Esophagus muscularis mucosa (tissue), 4 donors: ENCODE data around the gene MYL5. TPM values are rescaled to one million over a fixed set of nuclear protein-coding genes. Genes with fewer than 3 reads are reported as not detected.

Experiments
- DNase-seq: peaks from one replicate; pipeline ENCODE4 v3.0.0-alpha.2; 2017; ENCODE audit errors: extremely low spot score
- H3K27ac ChIP-seq, 4 donors: fragments of 200-600 bp; sonication (generic); replicated peaks in 1 of 4; 1 replicate in 3 of 4; 2 replicates in 1 of 4; pipeline ENCODE4 v1.5.1; 2016 to 2019; ENCODE audit warnings: mild to moderate bottlenecking in 1 of 4
- H3K27me3 ChIP-seq, 4 donors: fragments of 200-600 bp; sonication (generic); one replicate each; pipeline versions ENCODE4 v1.5.1 to v1.6.0; 2016 to 2019
- H3K36me3 ChIP-seq, 4 donors: fragments of 200-600 bp; sonication (generic); one replicate each; pipeline ENCODE4 v1.5.1; 2016 to 2019
- H3K4me1 ChIP-seq, 4 donors: fragments of 200-600 bp; sonication (generic); one replicate each; pipeline ENCODE4 v1.5.1; 2016 to 2019
- H3K4me3 ChIP-seq, 4 donors: fragments of 200-600 bp; sonication (generic); 1 replicate in 2 of 4; 2 replicates in 2 of 4; pipeline ENCODE4 v1.5.1; 2016 to 2019; ENCODE audit warnings: mild to moderate bottlenecking in 4 of 4, moderate library complexity in 1 of 4
- H3K9me3 ChIP-seq, 4 donors: fragments of 200-600 bp; sonication (generic); 1 replicate in 3 of 4; 2 replicates in 1 of 4; pipeline ENCODE4 v1.5.1; 2016 to 2019
- CTCF ChIP-seq, 3 experiments: fragments of 200-600 bp in 2 of 3; fragments of 450-650 bp in 1 of 3; sonication (generic) in 2 of 3; IDR thresholded peaks; one replicate each; pipeline ENCODE4 v1.5.1; 2017 to 2019; ENCODE audit warnings: antibody characterized with exemption in 3 of 3, mild to moderate bottlenecking in 2 of 3, moderate library complexity in 1 of 3
- EP300 ChIP-seq: sonication (generic); formaldehyde crosslinking; IDR thresholded peaks from one replicate; pipeline ENCODE4 v1.6.1; 2017; ENCODE audit warnings: antibody characterized with exemption
- POLR2A ChIP-seq: fragments of 450-650 bp; IDR thresholded peaks from one replicate; pipeline ENCODE4 v1.6.1; 2017; ENCODE audit warnings: antibody characterized with exemption, moderate library complexity, mild to moderate bottlenecking, low read depth
- POLR2AphosphoS5 ChIP-seq, 2 donors: sonication (generic); formaldehyde crosslinking; IDR thresholded peaks; one replicate each; pipeline ENCODE4 v1.6.1; 2017; ENCODE audit warnings: antibody characterized with exemption in 2 of 2
- WGBS: methylation state at CpG from one replicate; pipeline ENCODE4 v1.1.5; 2018; 5-methylcytosine and 5-hydroxymethylcytosine counted together
- intact Hi-C: fragments of 100-400 bp; cut with DNase I; formaldehyde crosslinking; loops from one replicate; pipeline ENCODE4 v1.15.1; 2023
- total RNA-seq, 4 donors: library from RNA; depleted of rRNA; stranded (reverse); fragments of >200 nt; gene quantifications; one replicate each; pipeline versions ENCODE4 v1.1.0 to v1.2.1, GENCODE V29; 2016

The MYL5 gene
- total RNA-seq, 4 donors from 2014 or later = 7.9 to 9.9 (median 9.6) TPM

DNA sequence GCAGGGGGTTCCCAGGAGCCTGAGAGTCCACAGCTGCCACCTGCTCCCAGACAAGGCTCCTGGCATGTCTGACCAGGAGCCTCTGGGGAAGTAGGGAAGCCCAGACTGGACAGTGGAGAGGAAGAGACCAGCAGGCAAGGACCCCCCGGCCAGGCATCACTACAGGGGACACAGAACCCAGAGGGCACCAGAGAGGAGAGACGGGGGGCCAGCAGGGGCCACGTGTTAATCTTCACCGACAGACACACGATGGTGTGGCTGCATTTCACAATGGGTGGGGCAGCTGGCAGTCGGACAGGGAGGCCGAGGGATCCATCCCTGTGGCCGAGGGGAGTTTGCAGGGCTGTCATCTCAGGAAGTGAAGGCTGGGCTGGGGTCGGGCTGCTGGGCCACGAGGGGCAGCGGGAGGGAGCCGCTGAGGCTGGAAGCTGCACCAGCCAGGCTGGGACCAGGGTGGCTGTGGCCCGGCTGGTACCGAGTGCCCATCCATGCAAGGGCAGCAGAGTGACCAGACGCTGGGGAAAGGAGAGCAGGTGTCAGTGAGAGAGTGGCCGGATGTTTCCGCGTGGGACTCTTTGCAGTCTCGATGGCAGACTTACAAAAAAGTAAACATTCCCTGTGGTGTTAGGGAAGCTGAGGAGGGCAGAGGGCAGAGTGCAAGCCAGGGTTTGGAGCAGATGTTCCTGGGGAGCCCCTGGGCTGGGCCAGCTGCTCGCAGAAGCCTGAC, 44.3 kb upstream of the MYL5 start:
- H3K9me3 ChIP-seq = peaks cover 0 to 3% (median 0%) of the 10 kb centered on the region in 4 donors
- intact Hi-C loops = no loop called here
- H3K27me3 ChIP-seq = peaks cover 0 to 51% (median 0%) of the 10 kb centered on the region in 4 donors
- no peak for DNase-seq
- no peaks in the 10 kb centered on the region for H3K36me3 ChIP-seq
- TF ChIP-seq POLR2AphosphoS5 (IDR thresholded peaks at IDR 0.05) (no peak), EP300 (no peak), POLR2A (no peak), CTCF (IDR thresholded peaks at IDR 0.05) (no peak)
- no peak overlapping the region for H3K27ac ChIP-seq
- no peak overlapping the region for H3K4me3 ChIP-seq
- no peaks in the 10 kb centered on the region for H3K4me1 ChIP-seq
- 40% methylated on average over 20 of the region's 20 CpGs for WGBS

GRCh38 chr4:630656-631055, 43.7 kb upstream of the MYL5 start:
- intact Hi-C loops = no loop called here
- Histone ChIP-seq H3K27me3 (peaks cover 0 to 51% (median 0%) of the 10 kb centered on the region in 4 donors), H3K27ac (no peak overlapping the region), H3K36me3 (no peaks in the 10 kb centered on the region), H3K4me3 (no peak overlapping the region), H3K4me1 (no peaks in the 10 kb centered on the region), H3K9me3 (peaks cover 0 to 3% (median 0%) of the 10 kb centered on the region in 4 donors)
- 61% methylated on average over 9 of the region's 9 CpGs for WGBS
- DNase-seq = no peak
- TF ChIP-seq EP300 (no peak), CTCF (IDR thresholded peaks at IDR 0.05) (no peak), POLR2AphosphoS5 (IDR thresholded peaks at IDR 0.05) (no peak), POLR2A (no peak)

GRCh38 chr4:632196-632790, 42.0 kb upstream of the MYL5 start:
- DNase-seq = no peak

DNA sequence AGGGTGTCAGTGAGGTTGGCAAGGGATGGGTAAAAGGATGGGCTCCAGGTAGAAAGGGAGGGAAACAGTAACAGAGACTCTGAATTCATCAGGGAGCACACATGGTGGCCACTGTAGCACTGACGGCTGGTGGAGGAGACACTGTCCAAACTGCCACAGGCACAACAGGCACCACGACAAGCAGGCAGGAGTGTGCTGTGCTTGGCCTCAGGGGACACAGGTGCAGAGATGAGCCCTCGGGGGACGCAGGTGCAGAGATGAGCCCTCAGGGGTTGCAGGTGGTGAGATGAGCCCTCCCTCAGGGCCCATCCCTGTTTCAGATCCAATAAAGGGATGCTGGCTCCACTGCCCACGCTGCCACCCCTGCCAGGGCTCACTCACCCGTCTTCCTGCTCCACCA, 41.4 kb upstream of the MYL5 start:
- Histone ChIP-seq H3K36me3 (no peaks in the 10 kb centered on the region), H3K27ac (no peak overlapping the region), H3K4me1 (no peaks in the 10 kb centered on the region), H3K4me3 (no peak overlapping the region), H3K27me3 (peaks cover 0 to 59% (median 0%) of the 10 kb centered on the region in 4 donors), H3K9me3 (peaks cover 0 to 3% (median 0%) of the 10 kb centered on the region in 4 donors)
- no peak for DNase-seq
- 92% methylated on average over 6 of the region's 6 CpGs for WGBS
- TF ChIP-seq POLR2AphosphoS5 (IDR thresholded peaks at IDR 0.05) (no peak), EP300 (no peak), CTCF (IDR thresholded peaks at IDR 0.05) (no peak), POLR2A (no peak)
- intact Hi-C loops = no loop called here

More at GRCh38 chr4:632196-632790, 42.0 kb upstream of the MYL5 start:
- intact Hi-C loops = no loop called here
- Histone ChIP-seq H3K9me3 (peaks cover 0 to 3% (median 0%) of the 10 kb centered on the region in 4 donors), H3K4me1 (no peaks in the 10 kb centered on the region), H3K36me3 (no peaks in the 10 kb centered on the region), H3K4me3 (no peak overlapping the region), H3K27me3 (peaks cover 0 to 53% (median 0%) of the 10 kb centered on the region in 4 donors), H3K27ac (no peak overlapping the region)
- WGBS = 87% methylated on average over 9 of the region's 16 CpGs
- TF ChIP-seq CTCF (IDR thresholded peaks at IDR 0.05) (no peak), EP300 (no peak), POLR2AphosphoS5 (IDR thresholded peaks at IDR 0.05) (no peak), POLR2A (no peak)
